AG04450 (cell line): ENCODE measurements around the gene NTNG1. TPM values are rescaled to one million over a fixed set of nuclear protein-coding genes. Genes with fewer than 3 reads are reported as not detected.

Experiments
- CTCF ChIA-PET: fragments of 300-600, 350-600 bp; formaldehyde crosslinking; extraction: SDS; loops from one replicate; lab custom pipeline; 2022; ENCODE audit warnings: antibody characterized with exemption, inconsistent platforms; lab: Charles Lee
- POLR2A ChIA-PET: fragments of 350-600 bp; formaldehyde crosslinking; extraction: SDS; loops from one replicate; lab custom pipeline; 2021; ENCODE audit warnings: antibody characterized with exemption, inconsistent platforms; lab: Yijun Ruan, JAX
- DNase-seq: peaks from one replicate; pipeline ENCODE4 v3.0.0-alpha.2; 2011; ENCODE audit warnings: low read depth, low spot score
- H3K27ac ChIP-seq: one replicate; pipeline ENCODE4 v1.5.1; 2012; ENCODE audit warnings: low read depth, low read length, control low read depth
- H3K27me3 ChIP-seq: one replicate; pipeline ENCODE4 v1.6.0; 2012; ENCODE audit warnings: low read length; ENCODE audit not compliant: control insufficient read depth, insufficient read depth
- H3K4me3 ChIP-seq: 2 replicates; pipeline ENCODE4 v1.5.1; 2011; ENCODE audit warnings: mild to moderate bottlenecking, low read depth, low read length, control low read depth
- H3K9me3 ChIP-seq: 2 replicates; pipeline ENCODE4 v1.5.1; 2012; ENCODE audit warnings: low read length; ENCODE audit not compliant: control insufficient read depth, insufficient read depth
- polyA plus RNA-seq: library from polyadenylated mRNA; depleted of rRNA; stranded (reverse); fragments of >200 nt; gene quantifications from 2 replicates; pipeline ENCODE4 v1.2.3, GENCODE V29; 2011; rRNA removed
- small RNA-seq: library from RNA; depleted of rRNA; stranded (forward); fragments of <200 nt; gene quantifications from one replicate; pipeline ENCODE3, GENCODE V24; 2012; ENCODE audit warnings: low read depth; ENCODE audit not compliant: insufficient read length
- TF ChIP-seq, protein P1 (sequence below): IDR thresholded peaks from 2 replicates; pipeline ENCODE4 v1.5.1; 2011; ENCODE audit warnings: low read depth, low read length, control low read depth, inconsistent platforms

The NTNG1 gene
- polyA plus RNA-seq, 1 experiment: 0.32 TPM

DNA sequence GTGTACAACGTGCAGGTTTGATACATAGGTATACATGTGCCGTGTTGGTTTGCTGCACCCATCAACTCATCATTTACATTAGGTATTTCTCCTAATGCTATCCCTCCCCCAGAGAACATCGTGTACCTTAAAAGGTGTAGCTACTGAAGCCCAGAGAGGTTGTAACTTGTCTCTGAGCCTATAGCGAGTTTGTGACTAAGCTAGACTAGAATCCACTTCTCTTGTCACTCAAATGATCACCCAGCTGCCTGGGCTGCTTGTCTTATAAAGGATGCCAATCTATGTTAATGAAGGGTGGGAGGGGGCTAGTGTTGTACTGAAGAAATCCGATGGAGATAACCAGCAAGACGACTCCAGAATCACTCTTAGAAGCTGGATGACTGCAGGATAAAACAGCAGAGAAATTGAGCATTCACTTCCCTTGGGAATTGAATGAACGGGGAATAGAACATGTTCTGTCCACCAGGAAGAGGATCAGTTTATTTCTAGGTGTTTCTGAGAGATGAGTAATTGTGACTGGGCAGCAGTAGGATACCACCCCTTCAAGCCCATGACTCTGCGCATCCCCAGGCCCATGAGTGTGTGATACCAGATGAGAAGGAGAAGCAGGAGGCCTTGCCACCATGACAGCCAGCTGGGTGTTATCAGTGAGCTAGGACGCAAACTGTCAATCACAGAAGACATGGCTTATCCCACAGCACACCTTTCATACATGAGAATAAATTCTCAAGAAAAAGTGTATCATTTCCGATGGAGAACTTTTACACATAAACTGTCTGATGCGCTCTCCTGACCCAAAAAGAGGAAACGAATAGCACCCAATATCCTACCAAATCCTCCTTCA is 390.4 kb downstream of the NTNG1 start:
- H3K27ac ChIP-seq: no peak overlapping the region
- TF ChIP-seq, protein P1, sequence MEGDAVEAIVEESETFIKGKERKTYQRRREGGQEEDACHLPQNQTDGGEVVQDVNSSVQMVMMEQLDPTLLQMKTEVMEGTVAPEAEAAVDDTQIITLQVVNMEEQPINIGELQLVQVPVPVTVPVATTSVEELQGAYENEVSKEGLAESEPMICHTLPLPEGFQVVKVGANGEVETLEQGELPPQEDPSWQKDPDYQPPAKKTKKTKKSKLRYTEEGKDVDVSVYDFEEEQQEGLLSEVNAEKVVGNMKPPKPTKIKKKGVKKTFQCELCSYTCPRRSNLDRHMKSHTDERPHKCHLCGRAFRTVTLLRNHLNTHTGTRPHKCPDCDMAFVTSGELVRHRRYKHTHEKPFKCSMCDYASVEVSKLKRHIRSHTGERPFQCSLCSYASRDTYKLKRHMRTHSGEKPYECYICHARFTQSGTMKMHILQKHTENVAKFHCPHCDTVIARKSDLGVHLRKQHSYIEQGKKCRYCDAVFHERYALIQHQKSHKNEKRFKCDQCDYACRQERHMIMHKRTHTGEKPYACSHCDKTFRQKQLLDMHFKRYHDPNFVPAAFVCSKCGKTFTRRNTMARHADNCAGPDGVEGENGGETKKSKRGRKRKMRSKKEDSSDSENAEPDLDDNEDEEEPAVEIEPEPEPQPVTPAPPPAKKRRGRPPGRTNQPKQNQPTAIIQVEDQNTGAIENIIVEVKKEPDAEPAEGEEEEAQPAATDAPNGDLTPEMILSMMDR: no peak
- no peak for DNase-seq
- ChIA-PET POLR2A (no interaction called here), CTCF (interaction anchor here (1.4 kb wide), 1 partner anchor 183 kb away, joined by 3 read pairs; no protein-coding TSS in a partner anchor)
- H3K4me3 ChIP-seq: no peak overlapping the region
- no peaks in the 10 kb centered on the region for H3K27me3 ChIP-seq
- H3K9me3 ChIP-seq: no peaks in the 10 kb centered on the region

DNA sequence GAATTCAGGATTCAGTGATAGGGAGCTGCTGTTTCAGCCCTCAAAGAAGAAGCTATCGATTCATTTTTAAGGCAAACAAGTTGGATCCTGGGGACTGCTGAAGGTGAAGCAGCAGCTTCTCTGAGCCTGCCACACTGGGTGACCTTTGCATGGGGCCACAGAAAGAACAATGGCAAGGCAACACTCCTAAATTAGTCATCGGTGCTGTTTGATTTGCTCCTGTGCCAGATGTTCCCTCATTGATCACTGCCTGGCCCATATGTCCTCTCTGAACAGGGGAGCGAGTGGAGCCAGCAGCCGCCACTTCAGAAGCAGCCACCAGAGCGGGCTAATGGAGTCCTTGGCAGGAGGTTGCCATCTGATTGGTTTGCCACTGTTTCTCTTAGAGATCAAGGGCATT is 391.5 kb downstream of the NTNG1 start:
- H3K27me3 ChIP-seq: no peaks in the 10 kb centered on the region
- CTCF ChIA-PET: no interaction called here
- no peak overlapping the region for H3K27ac ChIP-seq
- no peak overlapping the region for H3K4me3 ChIP-seq
- TF ChIP-seq, protein P1: no peak
- no peak for DNase-seq
- POLR2A ChIA-PET: no interaction called here
- no peaks in the 10 kb centered on the region for H3K9me3 ChIP-seq

Small RNA genes lying within 50 kb of the gene (small RNA-seq; reads per million reads assigned to genes)
- not detected for gene AC114491.1

Other genes starting within 250 kb of the NTNG1 start
- 14.1 and 14.9 TPM in 2 replicates for gene PRMT6, start 84.4 kb upstream of the NTNG1 start, polyA plus RNA-seq